Uterus (tissue), 4 donors: Measurements from ENCODE around the gene CTNNBIP1. TPM values are rescaled to one million over a fixed set of nuclear protein-coding genes. Genes with fewer than 3 reads are reported as not detected.
A peak's percentile ranks its signal among the peaks of the same experiment; 100 is the strongest.

Experiments used
- DNase-seq, 2 donors: peaks; one replicate each; pipeline ENCODE4 v3.0.0-alpha.2; 2019 to 2020
- H3K27ac ChIP-seq, 2 donors: fragments of 200-600 bp; sonication (generic); 1 replicate in 1 of 2; 2 replicates in 1 of 2; pipeline ENCODE4 v1.5.1; 2016 to 2018
- H3K27me3 ChIP-seq, 2 donors: fragments of 200-600 bp; sonication (generic); one replicate each; pipeline ENCODE4 v1.5.1; 2018 to 2019; ENCODE audit warnings: control low read depth in 1 of 2
- H3K36me3 ChIP-seq, 2 donors: fragments of 200-600 bp; sonication (generic); one replicate each; pipeline ENCODE4 v1.5.1; 2019; ENCODE audit warnings: control low read depth in 1 of 2
- H3K4me1 ChIP-seq, 2 donors: fragments of 200-600 bp; sonication (generic); one replicate each; pipeline ENCODE4 v1.5.1; 2018 to 2019; ENCODE audit warnings: control low read depth in 1 of 2
- H3K4me3 ChIP-seq, 2 donors: fragments of 200-600 bp; sonication (generic); 1 replicate in 1 of 2; 2 replicates in 1 of 2; pipeline ENCODE4 v1.5.1; 2018 to 2019; ENCODE audit warnings: mild to moderate bottlenecking in 1 of 2
- H3K9me3 ChIP-seq, 2 donors: fragments of 200-600 bp; sonication (generic); one replicate each; pipeline ENCODE4 v1.5.1; 2019; ENCODE audit warnings: control low read depth in 1 of 2
- POLR2A ChIP-seq, 2 donors: fragments of 450-650 bp; IDR thresholded peaks; one replicate each; pipeline ENCODE4 v1.6.1; 2016; ENCODE audit warnings: antibody characterized with exemption in 2 of 2, mild to moderate bottlenecking in 1 of 2, moderate library complexity in 1 of 2
- intact Hi-C: fragments of 100-400 bp; cut with DNase I; formaldehyde crosslinking; loops from one replicate; pipeline ENCODE4 v1.15.1; 2023; ENCODE audit warnings: low total_unique reads
- total RNA-seq, 4 donors: library from RNA; depleted of rRNA in 3 of 4; stranded (reverse); fragments of >200 nt in 3 of 4; gene quantifications; one replicate each; pipeline versions ENCODE4 v1.1.0 to v1.2.4, GENCODE V29; 2014 to 2023
- TF ChIP-seq, protein P1 (sequence below), 4 experiments: fragments of 200-600 bp in 2 of 4; fragments of 450-650 bp in 2 of 4; sonication (generic) in 2 of 4; IDR thresholded peaks; one replicate each; pipeline ENCODE4 v1.5.1; 2016 to 2019; ENCODE audit warnings: antibody characterized with exemption in 4 of 4, mild to moderate bottlenecking in 2 of 4, moderate library complexity in 1 of 4
- donor health status: DM: yes; HTN: yes; CAD: no.

Gene CTNNBIP1
- total RNA-seq, 4 donors from 2014 or later, result 4.7 to 26.6 (median 13.6) TPM

DNA sequence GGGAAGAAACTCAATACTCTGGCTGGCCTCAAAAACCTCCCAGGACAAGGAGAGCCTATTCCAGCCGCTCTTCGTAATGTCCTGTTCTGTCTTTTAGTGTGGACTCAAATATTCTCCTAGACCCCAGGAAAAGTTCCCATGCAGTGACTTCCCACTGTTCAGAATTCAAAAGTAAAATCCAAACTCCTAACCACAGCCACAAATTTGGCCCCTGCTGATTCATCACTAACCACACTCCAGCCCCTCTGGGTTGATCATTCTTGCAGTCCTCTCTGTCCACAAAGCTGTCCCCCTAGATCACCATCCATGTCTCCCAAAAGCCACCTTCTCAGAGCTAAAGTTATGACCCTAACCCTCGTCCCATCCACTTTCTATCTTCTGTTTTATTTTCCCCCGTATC is 5.1 kb downstream of the CTNNBIP1 start:
- no peaks in the 10 kb centered on the region for H3K9me3 ChIP-seq
- H3K27ac ChIP-seq, result no peak overlapping the region
- intact Hi-C loops, result no loop called here
- H3K27me3 ChIP-seq, result no peaks in the 10 kb centered on the region
- peaks cover 7 to 8% of the 10 kb centered on the region in 2 donors for H3K4me1 ChIP-seq
- no peak overlapping the region for H3K4me3 ChIP-seq
- H3K36me3 ChIP-seq, result no peaks in the 10 kb centered on the region
- DNase-seq, result no peak
- TF ChIP-seq POLR2A (IDR thresholded peaks at IDR 0.05), result no peak

DNA sequence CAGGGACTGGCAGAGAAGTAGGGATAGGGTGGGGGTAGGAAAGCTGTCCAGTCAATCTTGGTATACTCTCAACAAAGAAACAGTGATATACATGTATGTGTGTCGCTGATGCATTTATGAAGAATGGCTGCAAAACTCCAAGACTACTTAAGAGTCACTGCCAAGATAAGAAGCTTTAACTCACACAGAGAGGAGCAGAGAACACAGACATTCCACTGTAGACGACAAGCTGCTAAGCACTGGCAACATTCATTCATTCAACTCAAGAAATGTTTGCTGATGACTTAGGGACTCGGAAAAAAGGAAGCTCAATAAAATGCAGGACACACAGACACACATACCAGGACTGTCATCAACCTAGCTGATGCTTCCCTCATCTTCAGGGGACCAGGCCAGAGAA is 5.5 kb downstream of the CTNNBIP1 start:
- no peak overlapping the region for H3K4me3 ChIP-seq
- no peak for DNase-seq
- no peaks in the 10 kb centered on the region for H3K9me3 ChIP-seq
- no peaks in the 10 kb centered on the region for H3K27me3 ChIP-seq
- H3K36me3 ChIP-seq, result no peaks in the 10 kb centered on the region
- no peak for TF ChIP-seq POLR2A (IDR thresholded peaks at IDR 0.05)
- TF ChIP-seq, protein P1, sequence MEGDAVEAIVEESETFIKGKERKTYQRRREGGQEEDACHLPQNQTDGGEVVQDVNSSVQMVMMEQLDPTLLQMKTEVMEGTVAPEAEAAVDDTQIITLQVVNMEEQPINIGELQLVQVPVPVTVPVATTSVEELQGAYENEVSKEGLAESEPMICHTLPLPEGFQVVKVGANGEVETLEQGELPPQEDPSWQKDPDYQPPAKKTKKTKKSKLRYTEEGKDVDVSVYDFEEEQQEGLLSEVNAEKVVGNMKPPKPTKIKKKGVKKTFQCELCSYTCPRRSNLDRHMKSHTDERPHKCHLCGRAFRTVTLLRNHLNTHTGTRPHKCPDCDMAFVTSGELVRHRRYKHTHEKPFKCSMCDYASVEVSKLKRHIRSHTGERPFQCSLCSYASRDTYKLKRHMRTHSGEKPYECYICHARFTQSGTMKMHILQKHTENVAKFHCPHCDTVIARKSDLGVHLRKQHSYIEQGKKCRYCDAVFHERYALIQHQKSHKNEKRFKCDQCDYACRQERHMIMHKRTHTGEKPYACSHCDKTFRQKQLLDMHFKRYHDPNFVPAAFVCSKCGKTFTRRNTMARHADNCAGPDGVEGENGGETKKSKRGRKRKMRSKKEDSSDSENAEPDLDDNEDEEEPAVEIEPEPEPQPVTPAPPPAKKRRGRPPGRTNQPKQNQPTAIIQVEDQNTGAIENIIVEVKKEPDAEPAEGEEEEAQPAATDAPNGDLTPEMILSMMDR (IDR thresholded peaks at IDR 0.05), result no peak
- intact Hi-C loops, result no loop called here
- H3K27ac ChIP-seq, result no peak overlapping the region
- peaks cover 7 to 8% of the 10 kb centered on the region in 2 donors for H3K4me1 ChIP-seq

DNA sequence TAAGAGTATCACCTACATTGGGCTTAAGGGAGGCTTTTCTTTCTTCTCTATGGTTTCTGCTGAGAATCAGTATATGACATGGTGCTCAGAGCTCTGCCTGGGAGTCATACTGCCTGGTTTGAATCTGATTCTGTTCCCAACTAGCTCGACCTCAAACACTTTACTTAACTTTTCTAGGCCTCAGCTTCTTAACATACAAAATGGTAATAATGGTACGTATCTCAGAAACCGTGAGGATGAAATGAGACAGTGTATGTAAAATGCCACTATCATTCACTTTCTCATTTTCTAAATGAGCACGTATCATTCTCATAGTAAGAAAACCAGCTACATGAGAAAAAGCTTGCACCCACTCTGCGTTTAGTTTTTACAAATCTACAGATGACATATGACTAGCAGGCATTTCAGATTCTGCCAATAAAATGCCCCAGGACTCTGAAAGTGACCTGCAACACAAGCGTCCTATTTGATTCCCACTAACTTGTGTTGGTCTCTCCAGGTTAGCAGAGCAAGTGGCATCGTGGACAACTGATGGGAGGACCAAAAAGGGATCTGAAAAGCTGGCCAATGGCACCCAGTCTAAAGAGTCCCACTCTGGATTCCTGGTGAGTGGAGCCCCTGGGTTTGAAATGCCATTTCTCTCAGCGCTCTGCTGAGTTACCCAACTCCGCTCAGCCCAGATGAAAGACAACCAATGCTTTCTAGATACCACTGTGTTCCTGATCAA is 6.1 kb downstream of the CTNNBIP1 start:
- no peak overlapping the region for H3K27ac ChIP-seq
- intact Hi-C loops, result no loop called here
- H3K9me3 ChIP-seq, result no peaks in the 10 kb centered on the region
- H3K27me3 ChIP-seq, result no peaks in the 10 kb centered on the region
- no peak for TF ChIP-seq POLR2A (IDR thresholded peaks at IDR 0.05)
- TF ChIP-seq, protein P1 (IDR thresholded peaks at IDR 0.05), result no peak
- H3K4me1 ChIP-seq, result peaks cover 3 to 5% of the 10 kb centered on the region in 2 donors
- DNase-seq, result no peak
- no peaks in the 10 kb centered on the region for H3K36me3 ChIP-seq
- no peak overlapping the region for H3K4me3 ChIP-seq

DNA sequence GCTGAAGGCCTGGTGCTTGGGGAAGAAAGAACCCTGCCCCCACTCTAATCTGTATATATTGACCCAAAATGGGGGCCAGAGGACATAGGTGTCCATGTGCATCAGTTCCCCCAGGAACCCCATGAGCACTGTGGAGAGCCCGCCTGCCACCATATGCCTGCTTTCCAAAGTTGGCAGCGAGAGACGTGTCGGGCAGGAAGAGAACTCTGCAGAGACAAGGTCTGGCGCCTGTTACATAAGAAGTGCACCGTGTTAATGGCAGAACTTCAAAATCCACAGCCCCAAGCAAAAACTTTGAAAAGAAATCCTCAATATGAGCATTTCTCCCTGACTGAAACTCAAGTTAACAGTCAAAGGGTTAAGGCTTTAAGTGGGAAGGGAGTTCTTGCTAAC is 8.0 kb downstream of the CTNNBIP1 start:
- H3K4me3 ChIP-seq, result no peak overlapping the region
- no peak for DNase-seq
- TF ChIP-seq, protein P1 (IDR thresholded peaks at IDR 0.05), result no peak
- no peak for TF ChIP-seq POLR2A (IDR thresholded peaks at IDR 0.05)
- H3K36me3 ChIP-seq, result no peaks in the 10 kb centered on the region
- intact Hi-C loops, result no loop called here
- no peaks in the 10 kb centered on the region for H3K9me3 ChIP-seq
- no peaks in the 10 kb centered on the region for H3K27me3 ChIP-seq
- H3K4me1 ChIP-seq, result peaks cover 0 to 3% of the 10 kb centered on the region in 2 donors
- H3K27ac ChIP-seq, result no peak overlapping the region

DNA sequence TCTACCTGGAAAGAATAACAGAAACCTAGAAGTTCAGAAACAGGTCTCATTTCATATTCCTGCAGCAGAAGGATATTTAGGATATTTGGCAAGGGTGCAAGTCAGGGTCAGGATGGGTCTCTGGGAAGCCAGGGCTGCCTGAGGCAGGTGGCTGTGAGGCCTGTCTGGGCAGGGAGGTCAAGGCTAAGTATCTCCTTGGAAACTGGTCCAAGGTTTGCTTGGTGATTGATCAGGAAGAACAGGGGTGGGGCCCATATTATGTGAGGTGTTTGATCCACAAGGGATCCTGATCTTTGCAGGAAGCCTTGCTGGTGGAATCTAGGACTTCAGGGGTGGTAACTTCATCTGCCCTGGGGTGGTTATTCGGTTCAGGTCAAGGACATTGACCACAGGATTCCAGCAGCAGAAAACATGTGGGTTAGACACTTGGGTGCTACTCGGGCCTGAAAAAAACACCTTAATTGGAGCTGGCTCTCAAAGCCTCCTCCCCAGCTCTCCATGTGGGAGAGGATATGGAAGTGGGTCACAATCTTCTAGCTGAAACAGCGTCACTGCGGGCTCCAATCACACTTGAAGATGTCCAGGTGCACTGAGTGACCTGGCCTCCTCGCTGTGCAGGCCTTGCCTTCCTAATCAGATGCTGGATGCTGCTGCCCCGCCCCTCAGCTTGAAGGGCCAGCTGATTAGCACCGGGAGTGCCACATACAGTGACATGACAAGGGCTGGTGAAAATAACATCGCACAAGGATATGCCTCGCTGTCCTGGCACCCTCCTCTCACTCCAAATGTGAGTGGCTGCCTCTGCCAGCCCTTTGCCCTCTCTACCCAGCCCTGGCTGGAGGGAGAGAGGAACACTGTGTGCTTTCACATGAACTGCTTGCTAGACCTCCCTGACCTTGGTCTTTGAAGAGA is 8.7 kb downstream of the CTNNBIP1 start:
- Histone ChIP-seq H3K36me3 (no peaks in the 10 kb centered on the region), H3K4me3 (no peak overlapping the region), H3K4me1 (peaks cover 0 to 3% of the 10 kb centered on the region in 2 donors), H3K27me3 (no peaks in the 10 kb centered on the region), H3K27ac (peak overlapping the region in 1 of 2 donors; percentile 20), H3K9me3 (no peaks in the 10 kb centered on the region)
- DNase-seq, result no peak
- no peak for TF ChIP-seq POLR2A (IDR thresholded peaks at IDR 0.05)
- TF ChIP-seq, protein P1 (IDR thresholded peaks at IDR 0.05), result no peak
- intact Hi-C loops, result no loop called here
